Mesenchymal stem cell (in vitro differentiated cells and primary cell): ENCODE measurements around the gene CEBPG.

Experiments
- DNase-seq: peaks from one replicate; pipeline ENCODE4 v3.0.0-alpha.2; 2013
- H2AFZ ChIP-seq: one replicate; pipeline ENCODE4 v1.6.1; 2013; ENCODE audit warnings: low read depth, mild to moderate bottlenecking, control low read depth, inconsistent platforms, low read length, moderate library complexity
- H2AK5ac ChIP-seq: 2 replicates; pipeline ENCODE4 v1.6.1; 2013; ENCODE audit warnings: low read length, moderate library complexity, mild to moderate bottlenecking, inconsistent platforms; ENCODE audit not compliant: severe bottlenecking
- H2BK120ac ChIP-seq: one replicate; pipeline ENCODE4 v1.6.1; 2013; ENCODE audit warnings: low read depth, mild to moderate bottlenecking, inconsistent platforms, low read length, moderate library complexity
- H2BK12ac ChIP-seq, 2 experiments: one replicate each; pipeline ENCODE4 v1.6.1; 2013; ENCODE audit warnings: inconsistent platforms in 2 of 2, low read length in 2 of 2, mild to moderate bottlenecking in 2 of 2, moderate library complexity in 2 of 2, control low read depth in 1 of 2
- H2BK15ac ChIP-seq: one replicate; pipeline ENCODE4 v1.6.1; 2013; ENCODE audit warnings: mild to moderate bottlenecking, low read depth, inconsistent platforms; ENCODE audit not compliant: poor library complexity, severe bottlenecking
- H2BK5ac ChIP-seq: 2 replicates; pipeline ENCODE4 v1.6.1; 2013; ENCODE audit warnings: low read depth, mild to moderate bottlenecking, low read length, control low read depth, inconsistent platforms; ENCODE audit not compliant: poor library complexity, severe bottlenecking
- H3K14ac ChIP-seq, 2 experiments: one replicate each; pipeline ENCODE4 v1.6.1; 2013; ENCODE audit warnings: inconsistent platforms in 2 of 2, low read length in 2 of 2, control low read depth in 1 of 2, mild to moderate bottlenecking in 1 of 2, moderate library complexity in 1 of 2
- H3K18ac ChIP-seq, 2 experiments: one replicate each; pipeline ENCODE4 v1.6.1; 2013; ENCODE audit warnings: inconsistent platforms in 2 of 2, low read length in 2 of 2, control low read depth in 1 of 2, low read depth in 1 of 2, mild to moderate bottlenecking in 1 of 2
- H3K23ac ChIP-seq, 2 experiments: one replicate each; pipeline ENCODE4 v1.6.1; 2013; ENCODE audit warnings: inconsistent platforms in 2 of 2, low read length in 2 of 2, mild to moderate bottlenecking in 2 of 2, moderate library complexity in 2 of 2, control low read depth in 1 of 2
- H3K27ac ChIP-seq: 2 replicates; pipeline ENCODE4 v1.5.1; 2013; ENCODE audit warnings: mild to moderate bottlenecking, moderate library complexity, low read length, control low read depth, inconsistent platforms; ENCODE audit not compliant: poor library complexity, severe bottlenecking
- H3K27me3 ChIP-seq, 2 experiments: 2 replicates each; pipeline versions ENCODE4 v1.6.1 to v1.7.0; 2013; ENCODE audit warnings: low read length in 2 of 2, mild to moderate bottlenecking in 2 of 2, moderate library complexity in 2 of 2, control low read depth in 1 of 2, inconsistent platforms in 1 of 2; ENCODE audit not compliant: control insufficient read depth in 1 of 2, insufficient read depth in 1 of 2
- H3K36me3 ChIP-seq, 2 experiments: 2 replicates each; pipeline versions ENCODE4 v1.6.1 to v1.7.0; 2013; ENCODE audit warnings: low read length in 2 of 2, control low read depth in 1 of 2, inconsistent platforms in 1 of 2, low read depth in 1 of 2, mild to moderate bottlenecking in 1 of 2; ENCODE audit not compliant: insufficient read depth in 2 of 2, control insufficient read depth in 1 of 2
- H3K4ac ChIP-seq, 2 experiments: one replicate each; pipeline ENCODE4 v1.6.1; 2013; ENCODE audit warnings: inconsistent platforms in 2 of 2, low read length in 2 of 2, mild to moderate bottlenecking in 2 of 2, moderate library complexity in 2 of 2, control low read depth in 1 of 2, low read depth in 1 of 2
- H3K4me1 ChIP-seq: 2 replicates; pipeline ENCODE4 v1.6.1; 2013; ENCODE audit warnings: low read depth, low read length, control low read depth; ENCODE audit not compliant: control insufficient read depth, insufficient read depth
- H3K4me2 ChIP-seq: 2 replicates; pipeline ENCODE4 v1.6.1; 2013; ENCODE audit warnings: low read length, mild to moderate bottlenecking, inconsistent platforms; ENCODE audit not compliant: poor library complexity, severe bottlenecking
- H3K4me3 ChIP-seq, 2 experiments: 2 replicates each; pipeline versions ENCODE4 v1.5.1 to v1.7.0; 2013; ENCODE audit warnings: low read length in 2 of 2, mild to moderate bottlenecking in 2 of 2, control low read depth in 1 of 2, low read depth in 1 of 2; ENCODE audit not compliant: insufficient read depth in 1 of 2
- H3K79me1 ChIP-seq: replicated peaks from 2 replicates; pipeline ENCODE4 v1.6.1; 2013; ENCODE audit warnings: mild to moderate bottlenecking, control low read depth, low read length, inconsistent platforms; ENCODE audit not compliant: poor library complexity, severe bottlenecking
- H3K9ac ChIP-seq: 2 replicates; pipeline ENCODE4 v1.7.0; 2013; ENCODE audit warnings: mild to moderate bottlenecking, low read length, moderate library complexity
- H3K9me3 ChIP-seq: 2 replicates; pipeline ENCODE4 v1.7.0; 2013; ENCODE audit warnings: mild to moderate bottlenecking, low read length; ENCODE audit not compliant: control insufficient read depth
- H4K8ac ChIP-seq: one replicate; pipeline ENCODE4 v1.6.1; 2013; ENCODE audit warnings: inconsistent platforms, mild to moderate bottlenecking, low read length, moderate library complexity
- H4K91ac ChIP-seq: one replicate; pipeline ENCODE4 v1.6.1; 2013; ENCODE audit warnings: mild to moderate bottlenecking, low read length, inconsistent platforms
- WGBS: methylation state at CpG from one replicate; pipeline ENCODE4 v1.1.7; 2013; ENCODE audit warnings: mixed read lengths; 5-methylcytosine and 5-hydroxymethylcytosine counted together

CEBPG gene

GRCh38 chr19:33395561-33396550 is 22.3 kb downstream of the CEBPG start:
- Histone ChIP-seq H2AK5ac (peak overlapping the region; percentile 30), H3K27ac (no peak overlapping the region), H3K9ac (peak overlapping the region; percentile 15), H3K14ac (no peak overlapping the region), H2BK120ac (no peak overlapping the region), H2AFZ (no peak overlapping the region), H3K36me3 (peaks cover 0 to 8% of the 10 kb centered on the region in 2 experiments), H2BK15ac (no peak overlapping the region), H3K18ac (no peak overlapping the region), H3K23ac (no peak overlapping the region), H2BK5ac (no peak overlapping the region), H4K8ac (no peak overlapping the region), H3K4me3 (no peak overlapping the region), H4K91ac (peak overlapping the region; percentile 22), H3K4me1 (peaks cover 72% of the 10 kb centered on the region), H3K9me3 (no peaks in the 10 kb centered on the region), H2BK12ac (no peak overlapping the region), H3K79me1 (peaks cover 11% of the 10 kb centered on the region), H3K27me3 (no peaks in the 10 kb centered on the region), H3K4ac (no peak overlapping the region), H3K4me2 (no peak overlapping the region)
- 91% methylated on average over 29 of the region's 31 CpGs for WGBS
- DNase-seq = no peak

- peak overlapping the region; percentile 44 for H3K27ac ChIP-seq
- H4K8ac ChIP-seq = no peak overlapping the region
- H3K27me3 ChIP-seq = no peaks in the 10 kb centered on the region
- H3K36me3 ChIP-seq = peaks cover 0 to 2% of the 10 kb centered on the region in 2 experiments
- no peak overlapping the region for H2BK12ac ChIP-seq
- no peak overlapping the region for H3K9ac ChIP-seq
- peaks cover 1% of the 10 kb centered on the region for H3K79me1 ChIP-seq
- H3K18ac ChIP-seq = no peak overlapping the region
- H2BK120ac ChIP-seq = no peak overlapping the region
- H2AFZ ChIP-seq = no peak overlapping the region
- no peak overlapping the region for H3K23ac ChIP-seq
- peak overlapping the region in 1 of 2 experiments; percentile 39 for H3K4ac ChIP-seq
- H3K4me2 ChIP-seq = peak overlapping the region; percentile 33
- H3K4me1 ChIP-seq = peaks cover 61% of the 10 kb centered on the region
- H4K91ac ChIP-seq = no peak overlapping the region
- H3K4me3 ChIP-seq = no peak overlapping the region
- H2BK5ac ChIP-seq = no peak overlapping the region
- H3K9me3 ChIP-seq = no peaks in the 10 kb centered on the region
- no peak for DNase-seq
- no peak overlapping the region for H3K14ac ChIP-seq
- no peak overlapping the region for H2AK5ac ChIP-seq
- 61% methylated on average over 30 of the region's 30 CpGs for whole genome bisulfite sequencing
- H2BK15ac ChIP-seq = no peak overlapping the region
Observed at GRCh38 chr19:33396701-33397535, 23.4 kb downstream of the CEBPG start.

DNA sequence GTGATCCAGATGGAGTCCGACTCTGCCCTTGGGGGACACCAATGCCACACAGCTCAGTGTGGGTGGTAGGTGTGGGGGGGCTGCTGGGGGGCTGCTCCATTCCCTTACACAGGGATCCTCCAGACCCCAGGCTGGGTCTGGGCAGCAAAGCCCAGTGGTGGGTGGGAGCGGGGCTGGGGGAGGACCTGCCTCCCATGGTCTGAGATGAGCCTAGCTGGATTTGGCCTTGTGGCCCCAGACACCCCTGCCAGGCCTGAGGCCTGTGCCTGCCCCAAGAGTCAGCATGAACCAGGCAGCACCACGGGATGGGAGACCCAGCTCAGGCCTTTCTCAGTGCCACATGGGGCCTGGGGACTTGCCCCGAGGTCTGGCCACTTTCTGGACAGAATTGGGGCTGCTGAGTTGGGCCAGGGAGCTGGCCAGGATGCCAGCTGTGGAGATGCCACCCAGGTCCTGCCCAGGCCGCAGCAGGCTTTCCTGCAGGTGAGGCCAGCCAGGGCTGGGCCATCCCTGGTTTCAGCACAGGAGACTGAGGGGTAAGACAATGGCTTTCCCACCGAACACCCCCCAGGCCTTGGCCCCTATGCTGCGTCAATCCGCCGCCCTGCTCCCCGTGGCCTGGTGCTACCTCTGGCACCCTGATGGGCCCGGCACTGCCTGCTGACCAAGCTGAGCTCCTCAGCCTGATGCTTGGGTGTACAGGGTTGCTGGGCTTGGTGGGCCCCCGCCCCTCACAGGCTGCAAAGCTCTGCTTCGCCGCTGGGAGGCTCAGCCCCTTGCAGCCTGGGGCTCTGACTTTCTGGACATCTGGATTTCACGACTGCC is 24.2 kb downstream of the CEBPG start:
- no peak for DNase-seq
- Histone ChIP-seq H3K23ac (no peak overlapping the region), H2BK5ac (no peak overlapping the region), H2AFZ (no peak overlapping the region), H2BK120ac (no peak overlapping the region), H3K9me3 (no peaks in the 10 kb centered on the region), H3K36me3 (peaks cover 0 to 2% of the 10 kb centered on the region in 2 experiments), H3K4me2 (no peak overlapping the region), H3K27ac (peak overlapping the region; percentile 21), H3K4me1 (peaks cover 53% of the 10 kb centered on the region), H3K14ac (no peak overlapping the region), H4K8ac (no peak overlapping the region), H3K79me1 (no peaks in the 10 kb centered on the region), H2BK12ac (no peak overlapping the region), H4K91ac (no peak overlapping the region), H2BK15ac (no peak overlapping the region), H3K27me3 (no peaks in the 10 kb centered on the region), H3K4me3 (no peak overlapping the region), H2AK5ac (no peak overlapping the region), H3K18ac (no peak overlapping the region), H3K4ac (no peak overlapping the region), H3K9ac (no peak overlapping the region)
- 89% methylated on average over 15 of the region's 15 CpGs for WGBS
